HG02885 (cell line): Measurements from ENCODE around the gene OR2T10.
"Not testable (repeated sequence)": the region's sequence is repeated elsewhere in the genome, so short reads cannot be mapped to it uniquely, and the experiment has no call there.

ENCODE experiments used
- ATAC-seq: cut with Tn5 transposase; IDR thresholded peaks from one replicate; pipeline ENCODE4 v1.9.1; 2021; ENCODE audit warnings: mild to moderate bottlenecking; ENCODE audit not compliant: unreplicated experiment, poor library complexity

Gene OR2T10

DNA sequence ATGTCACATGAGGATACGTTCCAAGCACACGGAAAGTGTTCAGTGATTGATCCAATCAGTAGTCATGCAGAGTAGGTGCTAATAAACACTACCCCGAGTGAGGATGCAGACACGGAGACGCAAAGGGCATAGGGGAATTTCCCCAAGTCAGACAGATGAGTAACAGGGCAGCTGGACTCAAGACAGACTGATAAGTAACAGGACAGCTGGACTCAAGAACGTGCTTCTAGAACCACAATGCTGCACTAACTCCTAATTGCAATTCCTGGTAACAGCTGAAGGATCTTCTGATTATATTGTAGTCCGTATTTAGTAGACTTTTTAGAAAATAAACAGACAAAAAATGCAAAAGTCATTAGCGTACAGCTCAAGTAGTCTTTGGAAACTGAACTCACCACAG, 1.9 kb upstream of the OR2T10 start:
- no peak for ATAC-seq

DNA sequence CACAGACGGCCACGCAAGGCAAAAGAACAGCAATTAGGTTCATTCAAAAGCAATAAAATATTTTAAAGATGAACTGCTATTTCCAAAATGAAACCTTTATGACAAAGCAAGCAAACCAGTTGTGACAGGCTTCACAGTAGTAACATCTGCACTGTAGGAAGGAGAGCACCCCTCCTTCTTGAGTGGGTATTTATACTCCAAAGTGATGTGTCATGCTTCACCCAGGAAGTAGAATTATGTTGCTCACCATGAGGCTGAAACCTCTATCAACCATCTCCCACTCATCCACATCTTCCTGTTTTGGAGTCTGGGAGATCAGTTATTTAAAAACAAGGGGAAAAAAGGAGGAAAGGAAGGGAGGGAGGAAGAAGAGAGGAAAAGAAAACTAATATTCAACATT, 885 bp downstream of the OR2T10 start:
- ATAC-seq, result no peak

DNA sequence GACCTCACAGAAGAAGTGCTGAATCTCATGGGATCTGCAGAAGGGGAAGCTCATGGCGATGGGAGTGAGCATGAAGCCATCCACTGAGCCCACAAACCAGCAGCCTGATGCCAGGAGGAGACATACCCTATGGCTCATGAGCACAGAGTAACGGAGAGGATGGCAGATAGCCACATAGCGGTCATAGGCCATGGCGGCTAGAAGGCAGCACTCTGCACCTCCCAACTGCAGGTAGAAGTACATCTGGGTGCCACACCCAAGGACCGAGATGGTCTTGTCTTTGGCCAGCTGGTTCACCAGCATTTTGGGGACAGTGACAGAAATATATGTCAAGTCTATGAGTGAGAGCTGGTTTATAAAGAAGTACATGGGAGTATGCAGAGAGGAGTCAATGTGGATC, 4.3 kb downstream of the OR2T10 start:
- no peak for ATAC-seq

DNA sequence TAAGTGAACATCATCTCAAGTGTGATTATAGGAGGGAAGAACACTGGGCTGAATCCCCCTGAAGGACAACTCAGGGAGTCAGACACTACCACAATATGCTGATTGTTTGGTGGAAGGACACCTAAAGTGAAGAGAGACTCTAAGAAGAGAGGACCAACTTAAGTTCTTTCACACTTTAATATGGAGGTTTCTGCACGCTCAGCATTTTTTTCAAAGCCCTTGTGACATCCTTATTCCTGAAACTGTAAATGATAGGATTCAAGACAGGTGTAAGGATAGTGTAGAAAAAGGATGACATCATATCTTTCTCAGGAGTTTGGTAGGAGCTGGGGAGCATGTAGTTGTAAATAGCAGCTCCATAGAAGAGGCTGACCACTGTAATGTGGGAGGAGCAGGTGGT, 4.8 kb downstream of the OR2T10 start:
- no peak for ATAC-seq

DNA sequence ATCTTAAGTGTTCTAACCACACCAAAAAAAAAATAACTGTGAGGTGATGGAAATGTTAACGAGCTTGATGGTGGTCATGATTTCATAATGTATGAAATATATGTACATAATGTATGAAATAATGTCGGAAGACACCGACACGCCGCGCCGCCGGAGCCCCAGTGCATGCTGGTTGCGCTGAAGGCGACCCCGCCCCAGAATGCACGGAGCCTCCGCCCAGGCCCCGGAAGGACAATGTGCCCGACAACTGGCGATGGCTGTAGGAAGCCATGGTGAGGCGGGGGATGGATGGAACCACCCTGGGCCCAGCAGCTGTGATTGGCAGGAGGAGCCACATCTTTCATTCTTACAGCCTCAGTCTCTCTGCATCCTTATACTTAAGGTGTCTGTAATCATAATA, 7.4 kb downstream of the OR2T10 start:
- ATAC-seq, result no peak

DNA sequence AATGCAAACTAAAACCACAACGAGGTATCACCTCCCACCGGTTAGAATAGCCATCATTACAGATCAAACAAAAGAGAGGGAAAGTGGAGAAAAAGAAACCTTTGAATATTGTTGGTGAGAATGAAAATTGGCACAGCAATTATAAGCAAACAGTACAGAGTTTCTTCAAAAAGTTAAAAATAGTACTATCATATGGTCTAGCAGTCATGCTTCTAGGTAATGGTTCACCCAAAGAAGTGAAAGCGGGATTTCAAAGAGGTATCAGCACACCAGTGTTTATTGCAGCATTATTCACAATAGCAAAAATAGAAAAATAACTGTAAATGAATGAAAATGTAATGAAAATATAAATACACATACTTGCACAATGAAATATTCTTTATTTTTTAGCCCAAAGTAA, 8.2 kb downstream of the OR2T10 start:
- ATAC-seq, result no peak

DNA sequence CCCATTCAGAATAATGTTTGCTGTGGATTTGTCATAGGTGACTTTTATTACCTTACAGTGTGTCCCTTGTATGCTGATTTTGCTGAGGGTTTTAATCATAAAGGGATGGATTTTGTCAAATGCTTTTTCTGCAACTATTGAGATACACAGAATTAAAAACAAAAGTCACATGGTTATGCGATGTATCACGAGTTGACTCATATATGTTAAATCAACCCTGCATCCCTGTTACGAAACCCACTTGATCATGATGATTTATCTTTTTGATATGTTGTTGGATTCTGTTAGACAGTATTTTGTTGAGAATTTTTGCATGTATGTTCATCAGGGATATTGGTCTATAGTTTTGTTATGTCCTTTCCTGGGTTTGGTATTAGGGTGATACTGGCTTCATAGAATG, 12.2 kb downstream of the OR2T10 start:
- no peak for ATAC-seq

DNA sequence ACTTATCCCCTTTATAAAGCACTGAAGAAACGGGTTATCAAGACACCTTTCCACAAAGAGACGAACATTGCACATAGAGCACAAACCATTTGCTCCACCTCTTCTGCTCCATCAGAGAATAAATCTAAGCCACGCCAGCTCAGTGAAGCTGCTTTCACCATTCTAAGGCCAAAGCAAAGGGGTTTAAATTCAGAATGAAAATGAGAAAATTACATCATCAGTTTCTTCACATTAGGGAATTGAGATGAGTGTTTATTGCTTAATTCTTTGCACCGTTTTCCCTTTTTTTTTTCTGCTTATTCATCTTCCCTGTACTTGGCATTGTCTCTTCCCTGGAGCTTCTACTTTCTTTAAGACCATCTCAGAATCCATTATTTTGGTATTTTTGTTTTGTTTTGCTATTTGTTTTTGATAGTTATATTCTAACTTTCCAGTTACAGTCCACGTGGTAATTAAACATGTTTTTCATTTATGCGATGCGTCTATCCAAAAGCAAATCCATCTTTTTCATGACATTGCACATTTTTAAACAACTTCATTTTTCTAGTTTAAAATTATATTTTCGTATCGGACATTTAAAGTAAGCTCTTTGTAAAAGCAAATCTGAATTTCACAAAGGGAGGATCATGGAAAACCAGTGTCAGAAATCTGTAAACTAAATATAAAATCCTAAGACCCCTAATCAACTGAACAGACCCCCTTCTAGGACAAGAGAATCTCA, 21.1 kb downstream of the OR2T10 start:
- no peak for ATAC-seq

DNA sequence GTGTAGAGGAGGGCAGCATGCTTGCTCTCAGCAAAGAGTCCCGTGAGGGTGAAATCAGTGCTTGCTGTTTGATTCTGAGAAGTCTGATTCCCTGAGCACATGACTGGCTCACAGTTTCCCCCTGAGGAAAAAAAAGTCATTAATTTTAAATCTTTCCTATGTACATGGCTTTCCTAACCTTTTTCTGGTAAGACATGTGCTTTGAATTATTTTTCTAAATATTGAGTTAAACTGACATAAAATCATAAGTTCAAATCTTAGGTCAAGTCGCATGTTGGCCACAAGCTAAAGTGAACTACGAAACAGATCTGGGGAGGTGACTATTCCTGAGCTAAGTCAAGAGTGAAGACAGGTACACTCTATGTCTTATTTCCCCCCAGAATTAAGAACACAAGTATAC, 22.8 kb downstream of the OR2T10 start, which contains the start of gene OR2T34:
Gene OR2T34 (minus strand): TSS at position 101 of the 400 bp plus-strand sequence. CDS start 0 bp downstream, at position 101.
- not testable (repeated sequence) for ATAC-seq

DNA sequence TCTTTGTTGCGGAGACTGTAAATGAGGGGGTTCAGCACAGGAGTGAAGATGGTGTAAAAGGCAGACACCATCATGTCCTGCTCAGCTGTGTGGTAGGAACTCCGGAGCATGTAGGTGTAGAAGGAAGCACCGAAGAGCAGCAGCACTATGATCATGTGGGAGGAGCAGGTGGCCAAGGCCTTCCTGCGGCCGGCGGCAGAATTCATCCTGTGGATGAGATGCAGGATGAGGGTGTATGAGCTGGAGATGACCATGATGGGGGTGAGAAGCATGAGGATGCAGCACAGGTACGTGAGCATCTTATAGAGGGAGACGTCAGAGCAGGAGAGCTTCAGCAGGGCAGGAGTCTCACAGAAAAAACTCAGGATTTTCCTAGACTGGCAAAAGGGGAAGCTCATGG, 23.6 kb downstream of the OR2T10 start:
- not testable (repeated sequence) for ATAC-seq

DNA sequence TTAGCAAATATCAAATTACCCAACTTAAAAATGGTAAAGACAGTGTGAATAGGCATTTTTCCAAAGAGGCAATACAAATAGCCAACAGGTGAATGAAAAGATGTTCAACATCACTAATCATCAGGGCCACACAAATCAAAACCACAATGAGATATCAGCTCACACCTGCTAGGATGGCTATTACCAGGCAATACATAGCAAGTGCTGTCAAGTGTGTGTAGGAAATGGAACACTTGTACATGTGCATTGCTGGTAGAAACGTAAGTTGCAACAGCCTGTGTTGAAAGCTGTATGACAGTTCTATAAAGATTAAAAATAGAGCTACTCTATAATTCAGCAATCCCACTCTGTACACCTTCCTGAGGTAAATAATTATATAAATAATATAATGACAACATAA, 25.5 kb downstream of the OR2T10 start:
- peak; percentile 94 for ATAC-seq

DNA sequence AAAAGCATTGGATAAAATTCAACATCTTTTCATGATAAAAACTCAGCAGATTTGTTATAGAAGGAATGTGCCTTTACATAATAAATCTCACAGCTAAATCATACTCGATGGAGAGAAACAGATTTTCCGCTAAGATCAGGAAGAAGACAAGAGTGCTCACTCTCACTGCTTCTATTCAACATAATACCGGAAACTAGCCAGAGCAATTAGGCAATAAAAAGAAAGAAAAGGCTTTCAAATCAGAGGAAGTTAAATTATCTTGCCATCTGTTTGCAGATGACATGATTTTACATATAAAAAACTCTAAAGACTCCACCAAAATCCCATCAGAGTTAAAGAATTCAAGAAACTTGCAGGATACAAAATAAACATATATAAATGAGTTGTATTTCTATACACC, 26.7 kb downstream of the OR2T10 start:
- ATAC-seq, result not testable (repeated sequence)

DNA sequence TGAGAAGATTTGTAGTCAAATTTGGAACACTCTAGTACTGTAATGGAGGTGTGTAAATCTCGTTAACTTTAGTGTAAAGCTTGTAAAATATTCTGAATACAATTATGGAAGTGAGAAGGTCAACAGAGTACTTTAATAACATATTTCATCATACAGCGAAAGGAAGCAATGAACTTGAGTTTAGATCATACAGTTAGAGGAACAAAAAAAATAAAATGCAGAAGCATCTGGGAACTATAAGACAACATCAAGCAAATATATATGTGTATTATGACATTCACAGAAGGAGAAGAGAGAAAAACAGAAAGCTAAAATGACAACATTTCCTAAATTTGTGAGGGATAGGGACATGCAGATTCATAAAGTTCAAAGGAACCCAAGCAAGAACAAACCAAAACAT, 28.5 kb downstream of the OR2T10 start:
- not testable (repeated sequence) for ATAC-seq

DNA sequence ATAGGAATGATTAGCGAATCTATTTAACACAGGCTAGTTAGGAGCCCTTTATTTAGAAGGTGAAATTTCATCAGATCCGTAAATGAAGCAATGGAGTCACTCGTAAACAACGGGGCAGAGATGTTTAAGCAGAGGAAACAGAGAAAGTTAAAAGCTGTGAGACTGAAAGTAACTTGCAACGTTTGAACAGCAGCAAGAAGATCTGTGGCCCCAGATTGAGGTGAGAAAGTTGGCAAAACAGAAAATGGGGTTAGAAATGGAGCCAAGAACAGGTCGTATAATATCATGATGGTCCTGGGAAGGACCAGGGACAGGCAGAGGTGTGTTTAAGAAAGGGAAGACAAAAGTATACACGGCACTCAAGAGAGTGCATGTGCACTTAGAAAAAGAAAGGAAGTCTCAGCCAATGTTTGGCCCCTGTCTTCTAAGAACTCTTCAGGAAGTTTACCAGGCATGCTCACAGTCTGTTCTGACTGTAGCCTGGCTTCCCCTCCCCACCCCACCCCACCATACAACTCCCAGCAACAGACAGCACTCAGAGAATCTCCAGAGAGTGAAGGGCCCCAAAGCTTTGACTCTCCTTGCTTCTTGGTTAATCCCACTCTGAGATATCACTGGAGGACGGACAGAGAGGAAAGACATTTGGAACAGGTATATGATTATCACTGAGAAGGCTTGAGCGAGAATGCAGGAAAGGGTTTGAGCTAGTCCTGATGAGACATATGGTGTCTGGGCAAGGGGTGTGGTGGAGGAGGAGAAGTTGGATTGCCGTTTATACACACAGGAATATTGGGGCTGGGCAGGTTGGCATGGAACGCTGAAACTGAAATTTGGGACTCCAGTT, 31.7 kb downstream of the OR2T10 start:
- peak; percentile 73 for ATAC-seq

DNA sequence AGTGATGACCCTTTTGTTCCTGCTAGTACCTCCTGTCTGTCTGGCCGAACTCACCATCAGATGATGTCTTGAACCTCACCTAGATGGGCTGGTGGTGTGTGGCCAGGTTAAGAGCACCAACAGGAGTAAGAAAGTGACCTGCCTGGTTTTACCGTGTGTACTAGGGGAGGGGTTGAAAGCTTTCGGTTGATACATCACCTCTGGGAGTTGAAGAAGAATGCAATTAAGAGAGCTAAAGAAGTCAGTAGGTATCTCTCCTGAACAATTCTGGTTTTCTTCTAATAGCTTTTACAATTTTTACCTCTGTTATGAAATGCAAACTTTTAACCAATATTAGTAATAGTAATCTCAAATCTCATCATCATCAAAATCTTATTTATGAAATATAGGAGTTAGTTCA, 34.8 kb downstream of the OR2T10 start, which contains the start of gene OR2T29:
Gene OR2T29 (minus strand): TSS at position 101 of the 400 bp plus-strand sequence. CDS start 3,281 bp downstream, outside the sequence.
- ATAC-seq, result not testable (repeated sequence)

DNA sequence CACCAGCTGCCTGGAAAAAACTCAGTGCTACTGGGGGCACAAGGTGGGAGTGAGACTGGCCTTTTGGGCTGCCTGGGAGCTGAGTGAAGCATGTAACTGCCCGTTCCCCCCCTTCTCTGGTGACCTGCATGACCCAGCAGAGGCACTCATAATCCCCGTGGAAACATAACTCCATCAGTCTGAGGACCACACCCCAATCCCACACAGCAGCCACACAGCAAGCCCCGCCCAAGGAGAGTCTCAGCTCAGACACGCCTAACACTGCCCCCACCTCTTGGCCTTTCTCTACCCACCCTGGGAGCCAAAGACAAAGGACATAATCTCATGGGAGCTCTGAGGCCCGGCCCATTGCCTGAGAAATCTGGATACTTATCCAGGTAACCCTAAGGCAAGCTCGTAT, 46.5 kb downstream of the OR2T10 start:
- not testable (repeated sequence) for ATAC-seq

DNA sequence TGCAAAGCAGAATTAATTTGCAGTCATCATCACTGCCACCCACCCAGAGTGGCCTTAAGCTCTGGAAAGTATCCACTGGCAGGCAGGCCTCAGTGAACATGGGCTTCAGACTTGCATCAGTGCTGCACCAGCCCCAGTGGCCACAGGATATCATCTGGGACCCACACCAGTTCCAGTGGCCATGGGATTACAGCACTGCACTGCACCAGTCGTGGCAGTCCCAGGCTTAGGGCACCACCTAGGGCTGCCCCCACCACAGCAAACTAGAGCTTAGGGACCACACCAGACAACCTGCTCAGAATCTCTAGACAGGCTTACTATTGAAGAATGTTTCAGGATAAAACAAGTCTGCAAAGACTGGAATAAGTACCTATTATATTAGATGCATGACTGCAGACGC, 50.1 kb downstream of the OR2T10 start:
- ATAC-seq, result not testable (repeated sequence)
